GM10248 (cell line): ENCODE data around the gene RNF114.

Source experiments
- CTCF ChIA-PET: fragments of 300-600 bp; sonication (Branson Sonifier 250); formaldehyde crosslinking; extraction: SDS; loops from one replicate; lab custom pipeline; 2021; ENCODE audit warnings: antibody characterized with exemption; lab: Yijun Ruan, JAX
- POLR2A ChIA-PET: fragments of 350-650 bp; sonication (Branson Sonifier 250); formaldehyde crosslinking; extraction: SDS; loops from one replicate; lab custom pipeline; 2020; ENCODE audit warnings: antibody characterized with exemption; lab: Yijun Ruan, JAX
- DNase-seq: peaks from one replicate; pipeline ENCODE4 v3.0.0; 2012; ENCODE audit errors: extremely low spot score
- TF ChIP-seq, protein P1 (sequence below): IDR thresholded peaks from 2 replicates; pipeline ENCODE4 v1.5.1; 2012; ENCODE audit warnings: mild to moderate bottlenecking, low read depth; ENCODE audit errors: extremely low read depth, missing control alignments, control extremely low read depth

The RNF114 gene

DNA sequence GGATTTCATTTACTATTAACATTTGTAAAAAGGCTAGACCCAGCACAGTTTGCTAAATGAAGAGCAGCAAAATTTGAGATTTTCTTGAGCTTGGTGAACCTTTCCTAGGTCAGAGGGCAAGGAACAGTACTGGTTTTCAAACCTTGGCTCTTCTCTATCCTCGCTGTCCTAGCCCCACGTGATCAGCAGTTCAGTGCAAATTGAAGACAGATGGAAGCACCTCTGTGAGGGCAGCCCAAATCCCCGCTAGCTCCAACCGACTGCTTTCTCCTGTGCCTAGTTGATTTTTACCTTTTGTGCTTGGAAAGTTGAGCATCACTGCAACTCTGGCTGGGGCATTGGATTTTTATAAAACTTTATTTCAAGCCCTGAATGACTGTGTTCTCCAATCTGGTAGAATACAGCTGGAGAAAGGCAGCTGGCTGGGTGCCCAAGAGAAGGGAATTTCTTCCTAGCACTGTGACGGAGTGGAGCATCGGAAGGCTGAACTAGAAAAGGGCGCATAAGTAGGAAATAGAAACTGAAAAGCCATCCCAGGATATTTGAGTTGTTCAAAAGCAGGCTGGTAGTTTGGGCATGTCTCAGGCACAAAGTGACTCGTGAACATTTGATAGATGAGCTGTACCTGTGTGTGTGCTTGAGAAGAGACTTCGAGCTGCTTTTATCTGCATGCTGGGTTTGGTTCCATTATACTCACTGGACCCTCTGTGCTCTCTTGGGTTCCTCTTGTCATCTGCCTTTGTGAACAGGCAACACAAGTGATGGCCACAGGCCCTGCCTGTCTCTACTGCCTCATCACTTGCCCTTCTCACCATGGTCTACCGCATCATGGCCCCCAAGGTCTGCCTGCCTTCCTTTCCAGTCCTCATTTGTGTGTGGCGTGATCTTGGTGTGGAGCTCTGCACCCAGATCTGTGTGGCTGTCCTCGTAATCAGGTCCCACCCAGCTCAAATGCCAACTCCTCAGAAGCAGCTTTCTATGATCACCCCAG, 2.3 kb downstream of the RNF114 start:
- CTCF ChIA-PET, result interaction anchor here (1.1 to 5.2 kb wide), 9 partner anchors 15 to 397 kb away, joined by 3 to 25 read pairs (median 5); no protein-coding TSS in a partner anchor
- DNase-seq, result no peak
- POLR2A ChIA-PET, result interaction anchor here (0.7 kb wide), 1 partner anchor 181 kb away, joined by 3 read pairs; no protein-coding TSS in a partner anchor
- TF ChIP-seq, protein P1, sequence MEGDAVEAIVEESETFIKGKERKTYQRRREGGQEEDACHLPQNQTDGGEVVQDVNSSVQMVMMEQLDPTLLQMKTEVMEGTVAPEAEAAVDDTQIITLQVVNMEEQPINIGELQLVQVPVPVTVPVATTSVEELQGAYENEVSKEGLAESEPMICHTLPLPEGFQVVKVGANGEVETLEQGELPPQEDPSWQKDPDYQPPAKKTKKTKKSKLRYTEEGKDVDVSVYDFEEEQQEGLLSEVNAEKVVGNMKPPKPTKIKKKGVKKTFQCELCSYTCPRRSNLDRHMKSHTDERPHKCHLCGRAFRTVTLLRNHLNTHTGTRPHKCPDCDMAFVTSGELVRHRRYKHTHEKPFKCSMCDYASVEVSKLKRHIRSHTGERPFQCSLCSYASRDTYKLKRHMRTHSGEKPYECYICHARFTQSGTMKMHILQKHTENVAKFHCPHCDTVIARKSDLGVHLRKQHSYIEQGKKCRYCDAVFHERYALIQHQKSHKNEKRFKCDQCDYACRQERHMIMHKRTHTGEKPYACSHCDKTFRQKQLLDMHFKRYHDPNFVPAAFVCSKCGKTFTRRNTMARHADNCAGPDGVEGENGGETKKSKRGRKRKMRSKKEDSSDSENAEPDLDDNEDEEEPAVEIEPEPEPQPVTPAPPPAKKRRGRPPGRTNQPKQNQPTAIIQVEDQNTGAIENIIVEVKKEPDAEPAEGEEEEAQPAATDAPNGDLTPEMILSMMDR, result no peak

DNA sequence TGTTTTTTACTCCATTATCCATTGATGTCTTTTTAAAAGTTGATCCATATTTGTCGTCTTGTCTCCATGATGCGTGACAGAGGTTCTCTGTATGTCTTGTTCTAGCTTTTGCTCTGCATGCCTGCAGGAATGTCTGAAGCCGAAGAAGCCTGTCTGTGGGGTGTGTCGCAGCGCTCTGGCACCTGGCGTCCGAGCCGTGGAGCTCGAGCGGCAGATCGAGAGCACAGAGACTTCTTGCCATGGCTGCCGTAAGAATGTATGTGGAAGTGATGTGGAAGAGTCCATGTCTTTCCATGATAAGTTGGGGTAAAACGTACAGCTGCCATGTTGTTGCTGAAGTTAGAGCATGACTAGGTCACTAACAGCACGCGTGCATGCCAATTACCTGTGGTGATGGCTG, 5.3 kb downstream of the RNF114 start:
- TF ChIP-seq, protein P1, result no peak
- DNase-seq, result no peak
- CTCF ChIA-PET, result interaction anchor here (1.0 to 1.6 kb wide), 2 partner anchors 31 to 130 kb away, joined by 3 to 5 read pairs; no protein-coding TSS in a partner anchor
- POLR2A ChIA-PET, result interaction anchor here (0.6 kb wide), 1 partner anchor 9 kb away, joined by 3 read pairs; no protein-coding TSS in a partner anchor

DNA sequence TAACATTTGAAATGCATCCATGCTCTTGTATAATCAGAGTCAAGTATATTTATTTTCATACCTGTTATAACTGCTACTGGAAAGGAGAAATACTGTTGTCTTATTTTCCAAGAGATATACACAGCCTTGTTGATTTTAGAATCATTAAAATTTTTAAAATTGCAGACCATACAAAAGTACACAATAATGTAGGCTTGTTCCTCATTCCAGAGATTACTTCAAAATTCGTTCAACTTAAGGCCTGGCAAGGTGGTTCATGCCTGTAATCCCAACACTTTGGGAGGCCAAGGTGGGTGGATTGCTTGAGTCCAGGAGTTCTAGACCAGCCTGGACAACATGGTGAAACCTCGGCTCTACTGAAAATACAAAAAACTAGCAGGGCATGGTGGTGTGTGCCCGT, 6.1 kb downstream of the RNF114 start:
- POLR2A ChIA-PET, result interaction anchor here (0.6 kb wide), 1 partner anchor 10 kb away, joined by 3 read pairs; no protein-coding TSS in a partner anchor
- DNase-seq, result no peak
- TF ChIP-seq, protein P1, result no peak
- CTCF ChIA-PET, result interaction anchor here (1.0 to 1.6 kb wide), 2 partner anchors 30 to 129 kb away, joined by 3 to 5 read pairs; no protein-coding TSS in a partner anchor

DNA sequence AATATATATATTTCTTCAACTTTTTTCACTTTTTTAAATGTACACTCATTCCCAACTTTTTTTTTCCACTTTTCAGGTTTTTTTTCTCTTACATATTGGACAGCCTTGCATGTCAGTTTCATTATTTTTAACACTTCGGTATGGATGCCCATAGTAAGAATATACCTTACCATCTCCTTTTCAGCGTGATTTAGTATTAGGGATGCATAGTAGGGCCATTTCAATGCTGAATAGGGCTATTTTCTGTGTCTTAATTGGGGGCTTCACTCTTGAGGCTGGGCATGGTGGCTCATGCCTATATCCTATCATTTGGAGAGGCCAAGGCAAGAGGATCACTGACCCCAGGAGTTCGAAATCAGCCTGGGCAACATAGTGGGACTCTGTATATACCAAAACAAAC, 6.7 kb downstream of the RNF114 start:
- ChIA-PET CTCF (no interaction called here), POLR2A (interaction anchor here (0.6 kb wide), 1 partner anchor 192 kb away, joined by 3 read pairs; no protein-coding TSS in a partner anchor)
- DNase-seq, result no peak
- TF ChIP-seq, protein P1, result no peak

DNA sequence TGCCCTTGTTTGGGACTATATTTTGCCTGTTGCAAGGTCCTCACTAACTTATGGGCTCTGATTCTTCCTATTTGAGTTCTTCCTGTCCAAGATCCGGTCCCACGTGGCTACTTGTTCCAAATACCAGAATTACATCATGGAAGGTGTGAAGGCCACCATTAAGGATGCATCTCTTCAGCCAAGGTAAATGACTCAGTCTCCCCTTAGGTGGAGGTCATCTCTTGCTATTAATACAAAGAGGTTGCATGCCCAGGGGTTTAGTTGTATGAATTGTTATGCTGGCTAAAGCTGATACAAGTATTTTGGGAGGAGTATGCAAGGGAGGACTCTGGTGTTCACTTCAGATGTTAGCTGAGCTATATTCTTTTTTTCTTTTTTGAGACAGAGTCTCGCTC, 9.1 kb downstream of the RNF114 start:
- DNase-seq, result no peak
- TF ChIP-seq, protein P1, result no peak
- POLR2A ChIA-PET, result interaction anchor here (1.3 kb wide), 1 partner anchor 10 kb away, joined by 3 read pairs; the partner anchor contains the start of gene RNF114
- CTCF ChIA-PET, result interaction anchor here (1.4 to 3.4 kb wide), 3 partner anchors 10 to 140 kb away, joined by 5 to 10 read pairs (median 5); partner anchors contain the start of gene RNF114
